ENCODE data around the gene RFNG. TPM values are rescaled to one million over a fixed set of nuclear protein-coding genes. Genes with fewer than 3 reads are reported as not detected.

The RFNG gene
- total and polyA plus RNA-seq, 2 of the 13 experiments (the other 11 are each of a cell fraction or from before 2014, with no cell fraction given) = 61.4 to 64.0 TPM

DNA sequence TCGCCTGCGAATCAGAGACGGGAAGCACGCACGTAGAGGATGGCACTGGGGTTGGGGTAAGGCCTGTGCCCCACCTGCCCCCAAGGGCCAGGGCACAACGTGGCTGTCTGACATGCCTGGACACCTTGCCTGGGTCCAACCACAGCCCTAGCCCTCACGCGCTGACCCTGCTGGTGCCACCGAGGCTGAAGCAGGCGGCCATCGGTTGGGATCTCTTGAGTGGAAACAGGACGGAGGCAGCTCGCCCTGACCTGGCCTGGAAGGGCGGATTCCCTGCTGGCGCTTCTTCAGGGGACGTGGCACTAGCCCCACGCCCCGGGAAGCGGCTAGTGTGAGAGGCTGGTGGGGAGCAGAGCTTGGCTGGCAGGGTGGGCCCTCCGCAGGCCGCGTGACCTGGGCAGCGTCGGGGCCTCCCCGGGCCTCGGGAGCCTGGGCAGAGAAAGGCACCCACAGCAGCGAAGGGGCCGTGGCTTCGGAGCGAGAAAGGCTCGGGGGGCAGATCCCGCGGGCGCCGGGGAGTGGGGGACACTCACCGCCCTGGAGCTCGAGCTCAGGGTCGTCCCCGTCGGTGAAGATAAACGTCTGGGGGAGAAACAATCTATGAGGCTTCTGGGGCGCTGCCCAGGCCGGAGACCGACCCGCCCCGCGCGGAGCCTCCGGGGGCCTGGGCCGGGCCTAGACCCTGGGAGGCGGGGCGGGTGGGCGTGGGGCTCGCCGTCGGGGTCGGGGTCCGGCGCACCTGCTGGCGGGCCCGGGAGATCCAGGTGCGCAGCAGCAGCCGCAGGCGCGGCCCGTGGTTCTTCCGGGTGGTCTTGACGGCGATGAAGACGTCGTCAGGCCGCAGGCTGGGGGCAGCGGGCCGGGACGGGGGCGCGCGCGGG, 610 bp downstream of the RFNG start (continued):
- TF ChIP-seq ZFY (CRISPR knock-in tag; IDR thresholded peaks at IDR 0.05) = peak; percentile 69
- TF ChIP-seq ZBTB8A (CRISPR knock-in tag; IDR thresholded peaks at IDR 0.05; ENCODE audit: borderline replicate concordance, low read depth) = no peak
- TF ChIP-seq, protein P1, sequence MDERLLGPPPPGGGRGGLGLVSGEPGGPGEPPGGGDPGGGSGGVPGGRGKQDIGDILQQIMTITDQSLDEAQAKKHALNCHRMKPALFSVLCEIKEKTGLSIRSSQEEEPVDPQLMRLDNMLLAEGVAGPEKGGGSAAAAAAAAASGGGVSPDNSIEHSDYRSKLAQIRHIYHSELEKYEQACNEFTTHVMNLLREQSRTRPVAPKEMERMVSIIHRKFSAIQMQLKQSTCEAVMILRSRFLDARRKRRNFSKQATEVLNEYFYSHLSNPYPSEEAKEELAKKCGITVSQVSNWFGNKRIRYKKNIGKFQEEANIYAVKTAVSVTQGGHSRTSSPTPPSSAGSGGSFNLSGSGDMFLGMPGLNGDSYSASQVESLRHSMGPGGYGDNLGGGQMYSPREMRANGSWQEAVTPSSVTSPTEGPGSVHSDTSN (CRISPR knock-in tag; IDR thresholded peaks at IDR 0.05) = no peak
- TF ChIP-seq MXI1 (IDR thresholded peaks at IDR 0.05; ENCODE audit: borderline replicate concordance, low read depth, low read length) = no peak
- no peak for TF ChIP-seq GTF3A (CRISPR knock-in tag; conservative IDR thresholded peaks at IDR 0.05)
- TF ChIP-seq ZSCAN31 (CRISPR knock-in tag; IDR thresholded peaks at IDR 0.05; ENCODE audit: low read depth) = peak; percentile 72; the same call in 1 of the 2 replicates
- TF ChIP-seq, protein P2, sequence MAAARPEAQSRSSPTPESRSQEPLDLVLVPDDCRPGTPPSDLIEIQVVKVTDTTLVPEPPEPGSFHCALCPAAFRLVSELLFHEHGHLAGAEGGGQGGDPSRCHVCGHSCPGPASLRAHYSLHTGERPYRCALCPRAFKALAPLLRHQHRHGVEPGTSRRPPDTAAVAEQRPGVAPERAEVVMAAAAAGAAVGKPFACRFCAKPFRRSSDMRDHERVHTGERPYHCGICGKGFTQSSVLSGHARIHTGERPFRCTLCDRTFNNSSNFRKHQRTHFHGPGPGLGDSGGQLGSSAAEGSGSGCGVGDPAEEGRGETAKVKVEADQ (CRISPR knock-in tag; IDR thresholded peaks at IDR 0.05; ENCODE audit: borderline replicate concordance) = peak; percentile 64; the same call in 1 of the 2 replicates
- TF ChIP-seq ZNF724P (CRISPR knock-in tag; IDR thresholded peaks at IDR 0.05; ENCODE audit: borderline replicate concordance) = no peak
- TF ChIP-seq ZNF777 (CRISPR knock-in tag; IDR thresholded peaks at IDR 0.05) = peak; percentile 87
- no peak for TF ChIP-seq ZNF652 (CRISPR knock-in tag; IDR thresholded peaks at IDR 0.05; ENCODE audit: borderline replicate concordance, low read depth)
- no peak for TF ChIP-seq NBN (conservative IDR thresholded peaks at IDR 0.05)
- peak; percentile 60; the same call in 1 of the 2 replicates for TF ChIP-seq GABPB1 (CRISPR knock-in tag; IDR thresholded peaks at IDR 0.05)
- 0 out of 2 replicates have a peak, but pooled peaks have one; percentile 41 for TF ChIP-seq ZNF34 (CRISPR knock-in tag; IDR thresholded peaks at IDR 0.05; ENCODE audit: borderline replicate concordance)
- TF ChIP-seq ZNF749 (CRISPR knock-in tag; IDR thresholded peaks at IDR 0.05; ENCODE audit: borderline replicate concordance) = 0 out of 2 replicates have a peak, but pooled peaks have one; percentile 47
- TF ChIP-seq CCAR2 (optimal IDR thresholded peaks at IDR 0.05; ENCODE audit: low read depth, low read length) = no peak
- TF ChIP-seq U2AF1 (optimal IDR thresholded peaks at IDR 0.05; ENCODE audit: low read depth, low read length) = no peak
- TF ChIP-seq ZNF160 (CRISPR knock-in tag; IDR thresholded peaks at IDR 0.05) = 0 out of 2 replicates have a peak, but pooled peaks have one; percentile 27
- peak; percentile 33; the same call in 1 of the 2 replicates for TF ChIP-seq BRD4 (CRISPR knock-in tag; IDR thresholded peaks at IDR 0.05)
- no peak for TF ChIP-seq ZNF850 (CRISPR knock-in tag; conservative IDR thresholded peaks at IDR 0.05)
- peak; percentile 85 for TF ChIP-seq AGO2 (optimal IDR thresholded peaks at IDR 0.05; ENCODE audit: low read depth, low read length)
- TF ChIP-seq, protein P3, sequence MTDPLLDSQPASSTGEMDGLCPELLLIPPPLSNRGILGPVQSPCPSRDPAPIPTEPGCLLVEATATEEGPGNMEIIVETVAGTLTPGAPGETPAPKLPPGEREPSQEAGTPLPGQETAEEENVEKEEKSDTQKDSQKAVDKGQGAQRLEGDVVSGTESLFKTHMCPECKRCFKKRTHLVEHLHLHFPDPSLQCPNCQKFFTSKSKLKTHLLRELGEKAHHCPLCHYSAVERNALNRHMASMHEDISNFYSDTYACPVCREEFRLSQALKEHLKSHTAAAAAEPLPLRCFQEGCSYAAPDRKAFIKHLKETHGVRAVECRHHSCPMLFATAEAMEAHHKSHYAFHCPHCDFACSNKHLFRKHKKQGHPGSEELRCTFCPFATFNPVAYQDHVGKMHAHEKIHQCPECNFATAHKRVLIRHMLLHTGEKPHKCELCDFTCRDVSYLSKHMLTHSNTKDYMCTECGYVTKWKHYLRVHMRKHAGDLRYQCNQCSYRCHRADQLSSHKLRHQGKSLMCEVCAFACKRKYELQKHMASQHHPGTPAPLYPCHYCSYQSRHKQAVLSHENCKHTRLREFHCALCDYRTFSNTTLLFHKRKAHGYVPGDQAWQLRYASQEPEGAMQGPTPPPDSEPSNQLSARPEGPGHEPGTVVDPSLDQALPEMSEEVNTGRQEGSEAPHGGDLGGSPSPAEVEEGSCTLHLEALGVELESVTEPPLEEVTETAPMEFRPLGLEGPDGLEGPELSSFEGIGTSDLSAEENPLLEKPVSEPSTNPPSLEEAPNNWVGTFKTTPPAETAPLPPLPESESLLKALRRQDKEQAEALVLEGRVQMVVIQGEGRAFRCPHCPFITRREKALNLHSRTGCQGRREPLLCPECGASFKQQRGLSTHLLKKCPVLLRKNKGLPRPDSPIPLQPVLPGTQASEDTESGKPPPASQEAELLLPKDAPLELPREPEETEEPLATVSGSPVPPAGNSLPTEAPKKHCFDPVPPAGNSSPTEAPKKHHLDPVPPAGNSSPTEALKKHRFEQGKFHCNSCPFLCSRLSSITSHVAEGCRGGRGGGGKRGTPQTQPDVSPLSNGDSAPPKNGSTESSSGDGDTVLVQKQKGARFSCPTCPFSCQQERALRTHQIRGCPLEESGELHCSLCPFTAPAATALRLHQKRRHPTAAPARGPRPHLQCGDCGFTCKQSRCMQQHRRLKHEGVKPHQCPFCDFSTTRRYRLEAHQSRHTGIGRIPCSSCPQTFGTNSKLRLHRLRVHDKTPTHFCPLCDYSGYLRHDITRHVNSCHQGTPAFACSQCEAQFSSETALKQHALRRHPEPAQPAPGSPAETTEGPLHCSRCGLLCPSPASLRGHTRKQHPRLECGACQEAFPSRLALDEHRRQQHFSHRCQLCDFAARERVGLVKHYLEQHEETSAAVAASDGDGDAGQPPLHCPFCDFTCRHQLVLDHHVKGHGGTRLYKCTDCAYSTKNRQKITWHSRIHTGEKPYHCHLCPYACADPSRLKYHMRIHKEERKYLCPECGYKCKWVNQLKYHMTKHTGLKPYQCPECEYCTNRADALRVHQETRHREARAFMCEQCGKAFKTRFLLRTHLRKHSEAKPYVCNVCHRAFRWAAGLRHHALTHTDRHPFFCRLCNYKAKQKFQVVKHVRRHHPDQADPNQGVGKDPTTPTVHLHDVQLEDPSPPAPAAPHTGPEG (CRISPR knock-in tag; IDR thresholded peaks at IDR 0.05) = no peak
- peak; percentile 49; the same call in 1 of the 2 replicates for TF ChIP-seq ZNF678 (CRISPR knock-in tag; IDR thresholded peaks at IDR 0.05)
- TF ChIP-seq KAT2B (IDR thresholded peaks at IDR 0.05; ENCODE audit: borderline replicate concordance, low read depth, low read length) = no peak
